Testis (tissue), 2 donors: ENCODE results near the gene RASD2.

Source experiments
- POLR2A ChIP-seq: fragments of 450-650 bp; IDR thresholded peaks from one replicate; pipeline ENCODE4 v1.6.1; 2017; ENCODE audit warnings: antibody characterized with exemption, mild to moderate bottlenecking, moderate library complexity
- TF ChIP-seq, protein P1 (sequence below), 3 experiments: fragments of 450-650 bp in 2 of 3; fragments of 200-600 bp in 1 of 3; sonication (generic) in 1 of 3; IDR thresholded peaks; one replicate each; pipeline ENCODE4 v1.5.1; 2016 to 2019; ENCODE audit warnings: antibody characterized with exemption in 3 of 3, mild to moderate bottlenecking in 2 of 3, moderate library complexity in 1 of 3

DNA sequence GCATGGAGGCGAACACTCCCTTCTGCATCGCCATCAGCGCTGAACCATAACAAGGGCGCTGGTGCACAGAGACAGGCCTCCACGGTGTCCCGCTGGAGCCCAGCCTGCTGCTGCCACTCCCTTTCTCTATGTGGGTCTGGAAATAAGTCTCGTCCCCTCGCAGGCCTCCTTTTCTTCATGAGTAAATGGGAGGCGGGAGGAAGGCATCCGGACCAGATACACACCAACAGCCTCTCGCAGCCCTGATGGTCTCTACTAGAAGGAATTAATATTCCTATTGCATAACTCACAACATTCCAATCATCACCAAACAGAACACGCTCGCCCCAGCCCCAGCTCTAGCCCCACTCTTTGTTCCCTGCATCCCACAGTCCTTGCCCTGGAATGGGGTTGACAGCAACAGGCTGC, 14.9 kb downstream of the RASD2 start:
- TF ChIP-seq, protein P1, sequence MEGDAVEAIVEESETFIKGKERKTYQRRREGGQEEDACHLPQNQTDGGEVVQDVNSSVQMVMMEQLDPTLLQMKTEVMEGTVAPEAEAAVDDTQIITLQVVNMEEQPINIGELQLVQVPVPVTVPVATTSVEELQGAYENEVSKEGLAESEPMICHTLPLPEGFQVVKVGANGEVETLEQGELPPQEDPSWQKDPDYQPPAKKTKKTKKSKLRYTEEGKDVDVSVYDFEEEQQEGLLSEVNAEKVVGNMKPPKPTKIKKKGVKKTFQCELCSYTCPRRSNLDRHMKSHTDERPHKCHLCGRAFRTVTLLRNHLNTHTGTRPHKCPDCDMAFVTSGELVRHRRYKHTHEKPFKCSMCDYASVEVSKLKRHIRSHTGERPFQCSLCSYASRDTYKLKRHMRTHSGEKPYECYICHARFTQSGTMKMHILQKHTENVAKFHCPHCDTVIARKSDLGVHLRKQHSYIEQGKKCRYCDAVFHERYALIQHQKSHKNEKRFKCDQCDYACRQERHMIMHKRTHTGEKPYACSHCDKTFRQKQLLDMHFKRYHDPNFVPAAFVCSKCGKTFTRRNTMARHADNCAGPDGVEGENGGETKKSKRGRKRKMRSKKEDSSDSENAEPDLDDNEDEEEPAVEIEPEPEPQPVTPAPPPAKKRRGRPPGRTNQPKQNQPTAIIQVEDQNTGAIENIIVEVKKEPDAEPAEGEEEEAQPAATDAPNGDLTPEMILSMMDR (IDR thresholded peaks at IDR 0.05): no peak
- TF ChIP-seq POLR2A: no peak
